ENCODE results near the gene TAF1B. TPM values are rescaled to one million over a fixed set of nuclear protein-coding genes. Genes with fewer than 3 reads are reported as not detected.

The TAF1B gene
- total RNA-seq, 1 donor from 2014 or later = 19.5 TPM

GRCh38 chr2:9884436-9884835 lies 41.2 kb downstream of the TAF1B start:
- TF ChIP-seq CTCF (IDR thresholded peaks at IDR 0.05) = no peak
- Histone ChIP-seq H3K4me1 (no peaks in the 10 kb centered on the region), H3K36me3 (peaks cover 5% of the 10 kb centered on the region), H3K27me3 (no peaks in the 10 kb centered on the region), H3K27ac (no peak overlapping the region), H3K4me3 (no peak overlapping the region), H3K9me3 (peaks cover 6% of the 10 kb centered on the region)
- intact Hi-C loops (cut with DNase I) = no loop called here
- ATAC-seq = no peak
- DNase-seq = no peak

- Histone ChIP-seq H3K27me3 (no peaks in the 10 kb centered on the region), H3K4me1 (no peaks in the 10 kb centered on the region), H3K9me3 (peaks cover 6% of the 10 kb centered on the region), H3K4me3 (no peak overlapping the region), H3K36me3 (no peaks in the 10 kb centered on the region), H3K27ac (no peak overlapping the region)
- intact Hi-C loops (cut with DNase I) = no loop called here
- DNase-seq (no peak), ATAC-seq (no peak)
- no peak for TF ChIP-seq CTCF (IDR thresholded peaks at IDR 0.05)
These were observed 41.9 kb downstream of the TAF1B start for GRCh38 chr2:9885036-9885684.

- H3K36me3 ChIP-seq = no peaks in the 10 kb centered on the region
- no peak overlapping the region for H3K27ac ChIP-seq
- no peaks in the 10 kb centered on the region for H3K4me1 ChIP-seq
- TF ChIP-seq CTCF (IDR thresholded peaks at IDR 0.05) = no peak
- intact Hi-C loops (cut with DNase I) = no loop called here
- no peak for DNase-seq
- H3K27me3 ChIP-seq = no peaks in the 10 kb centered on the region
- ATAC-seq = no peak
- peaks cover 6% of the 10 kb centered on the region for H3K9me3 ChIP-seq
- no peak overlapping the region for H3K4me3 ChIP-seq
These were observed 44.2 kb downstream of the TAF1B start for GRCh38 chr2:9887513-9887912.

GRCh38 chr2:9889812-9890261 lies 46.6 kb downstream of the TAF1B start:
- Histone ChIP-seq H3K36me3 (no peaks in the 10 kb centered on the region), H3K9me3 (peaks cover 6% of the 10 kb centered on the region), H3K27ac (no peak overlapping the region), H3K4me1 (no peaks in the 10 kb centered on the region), H3K27me3 (no peaks in the 10 kb centered on the region), H3K4me3 (no peak overlapping the region)
- intact Hi-C loops (cut with DNase I) = no loop called here
- no peak for TF ChIP-seq CTCF (IDR thresholded peaks at IDR 0.05)
- DNase-seq (no peak), ATAC-seq (no peak)

GRCh38 chr2:9892236-9892635 lies 49.0 kb downstream of the TAF1B start:
- ATAC-seq = no peak
- no peak for DNase-seq
- intact Hi-C loops (cut with DNase I) = no loop called here
- H3K27me3 ChIP-seq = no peaks in the 10 kb centered on the region
- no peak overlapping the region for H3K4me3 ChIP-seq
- H3K36me3 ChIP-seq = no peaks in the 10 kb centered on the region
- TF ChIP-seq CTCF (IDR thresholded peaks at IDR 0.05) = no peak
- no peak overlapping the region for H3K27ac ChIP-seq
- H3K4me1 ChIP-seq = peaks cover 13% of the 10 kb centered on the region
- peaks cover 2% of the 10 kb centered on the region for H3K9me3 ChIP-seq
